H1 (cell line): Measurements from ENCODE around the gene UGT3A1. TPM values are rescaled to one million over a fixed set of nuclear protein-coding genes. Genes with fewer than 3 reads are reported as not detected.

ENCODE experiments used
- CTCF ChIA-PET: fragments of 300-600 bp; sonication (Branson Sonifier 250); formaldehyde crosslinking; loops from one replicate; lab custom pipeline; 2021; ENCODE audit not compliant: partially characterized antibody; lab: Charles Lee
- POLR2A ChIA-PET: fragments of 300-600 bp; sonication (Branson Sonifier 250); formaldehyde crosslinking; loops from one replicate; lab custom pipeline; 2021; ENCODE audit warnings: inconsistent platforms; ENCODE audit not compliant: partially characterized antibody; lab: Charles Lee
- DNase-seq, 2 experiments: peaks; one replicate each; pipeline versions ENCODE4 v3.0.0 to v3.0.0-alpha.2; 2010 to 2022; ENCODE audit warnings: low spot score in 2 of 2, low read depth in 1 of 2, mixed read lengths in 1 of 2
- FAIRE-seq: peaks from 2 replicates; lab custom pipeline; 2011; peaks lifted over from hg19 to GRCh38; lab: Jason Lieb, UNC
- H2AFZ ChIP-seq: 2 replicates; pipeline ENCODE4 v1.8.1; 2012; ENCODE audit warnings: low read length, inconsistent platforms
- H2AK5ac ChIP-seq: 2 replicates; pipeline ENCODE4 v1.6.1; 2013; ENCODE audit warnings: low read depth, low read length
- H2BK120ac ChIP-seq: replicated peaks from 2 replicates; pipeline ENCODE3; 2013; ENCODE audit warnings: low read depth, low read length, inconsistent platforms
- H2BK12ac ChIP-seq: 2 replicates; pipeline ENCODE4 v1.6.1; 2013; ENCODE audit warnings: low read depth, low read length
- H2BK15ac ChIP-seq: 2 replicates; pipeline ENCODE4 v1.6.1; 2013; ENCODE audit warnings: low read length
- H2BK20ac ChIP-seq: 2 replicates; pipeline ENCODE4 v1.6.1; 2013; ENCODE audit warnings: low read length
- H2BK5ac ChIP-seq: 2 replicates; pipeline ENCODE4 v1.6.1; 2013; ENCODE audit warnings: low read depth, low read length
- H3K14ac ChIP-seq: 2 replicates; pipeline ENCODE4 v1.6.1; 2013; ENCODE audit warnings: inconsistent platforms; ENCODE audit not compliant: insufficient read length
- H3K18ac ChIP-seq: 2 replicates; pipeline ENCODE4 v1.6.1; 2013; ENCODE audit warnings: low read length; ENCODE audit errors: extremely low read depth
- H3K23ac ChIP-seq: 2 replicates; pipeline ENCODE4 v1.6.1; 2013; ENCODE audit warnings: inconsistent platforms; ENCODE audit not compliant: insufficient read length
- H3K23me2 ChIP-seq: 2 replicates; pipeline ENCODE4 v1.6.1; 2013; ENCODE audit warnings: low read depth, low read length
- H3K27ac ChIP-seq: 2 replicates; pipeline ENCODE4 v1.6.1; 2011; ENCODE audit warnings: low read depth, low read length, inconsistent platforms
- H3K27me3 ChIP-seq, 4 experiments: replicated peaks in 1 of 4; 1 replicate in 1 of 4; 2 replicates in 3 of 4; pipeline versions ENCODE4 v1.6.1 to v1.8.1; 2011 to 2013; ENCODE audit warnings: low read length in 3 of 4, mild to moderate bottlenecking in 3 of 4, inconsistent platforms in 2 of 4, mixed read lengths in 2 of 4, moderate library complexity in 1 of 4; ENCODE audit not compliant: control insufficient read depth in 3 of 4, insufficient read depth in 3 of 4; ENCODE audit errors: extremely low read depth in 1 of 4
- H3K36me3 ChIP-seq, 4 experiments: 2 replicates each; pipeline versions ENCODE4 v1.6.1 to v1.8.1; 2011 to 2013; ENCODE audit warnings: mild to moderate bottlenecking in 4 of 4, low read length in 3 of 4, moderate library complexity in 2 of 4, control low read depth in 1 of 4, inconsistent platforms in 1 of 4; ENCODE audit not compliant: insufficient read depth in 4 of 4, control insufficient read depth in 2 of 4
- H3K4ac ChIP-seq: replicated peaks from 2 replicates; pipeline ENCODE3; 2013; ENCODE audit warnings: low read length, low read depth, mixed read lengths, inconsistent platforms; ENCODE audit not compliant: insufficient read length
- H3K4me1 ChIP-seq, 4 experiments: replicated peaks in 1 of 4; 1 replicate in 1 of 4; 2 replicates in 3 of 4; pipeline versions ENCODE4 v1.6.1 to v1.8.1; 2011 to 2013; ENCODE audit warnings: low read length in 3 of 4, inconsistent platforms in 2 of 4, mixed read lengths in 1 of 4; ENCODE audit not compliant: insufficient read depth in 4 of 4, control insufficient read depth in 3 of 4
- H3K4me2 ChIP-seq, 2 experiments: 2 replicates each; pipeline versions ENCODE4 v1.6.1 to v1.8.1; 2011 to 2013; ENCODE audit warnings: low read depth in 2 of 2, low read length in 2 of 2, control low read depth in 1 of 2, inconsistent platforms in 1 of 2, mild to moderate bottlenecking in 1 of 2; ENCODE audit not compliant: insufficient read depth in 1 of 2
- H3K4me3 ChIP-seq, 4 experiments: fragments of 200-600, 300-600 bp in 1 of 4; sonication (generic), shearing (Covaris generic), sonication (Bioruptor Twin) in 1 of 4; 2 replicates each; pipeline versions ENCODE4 v1.5.1 to v1.8.1; 2011 to 2016; ENCODE audit warnings: low read length in 4 of 4, low read depth in 3 of 4, control low read depth in 2 of 4, inconsistent platforms in 2 of 4, mild to moderate bottlenecking in 2 of 4, mixed read lengths in 1 of 4, moderate library complexity in 1 of 4; ENCODE audit not compliant: insufficient read depth in 2 of 4; ENCODE audit errors: extremely low read depth in 1 of 4
- H3K56ac ChIP-seq: replicated peaks from 2 replicates; pipeline ENCODE3; 2013; ENCODE audit warnings: low read depth, mild to moderate bottlenecking, mixed read lengths, low read length, inconsistent platforms; ENCODE audit not compliant: insufficient read length
- H3K79me1 ChIP-seq: 2 replicates; pipeline ENCODE4 v1.6.1; 2013; ENCODE audit warnings: low read depth, low read length, control low read depth
- H3K79me2 ChIP-seq, 2 experiments: 2 replicates each; pipeline versions ENCODE4 v1.6.1 to v1.8.1; 2012 to 2013; ENCODE audit warnings: low read length in 2 of 2, mild to moderate bottlenecking in 2 of 2, inconsistent platforms in 1 of 2; ENCODE audit not compliant: insufficient read depth in 2 of 2, control insufficient read depth in 1 of 2
- H3K9ac ChIP-seq, 4 experiments: replicated peaks in 1 of 4; 1 replicate in 1 of 4; 2 replicates in 3 of 4; pipeline versions ENCODE4 v1.6.1 to v1.8.1; 2011 to 2013; ENCODE audit warnings: low read depth in 3 of 4, low read length in 3 of 4, control low read depth in 2 of 4, mild to moderate bottlenecking in 2 of 4, moderate library complexity in 2 of 4, inconsistent platforms in 1 of 4; ENCODE audit errors: extremely low read depth in 1 of 4
- H3K9me3 ChIP-seq, 2 experiments: 2 replicates each; pipeline versions ENCODE4 v1.6.1 to v1.8.1; 2012 to 2013; ENCODE audit warnings: mild to moderate bottlenecking in 2 of 2, moderate library complexity in 2 of 2, control low read depth in 1 of 2, inconsistent platforms in 1 of 2, low read depth in 1 of 2, low read length in 1 of 2, mixed read lengths in 1 of 2; ENCODE audit not compliant: insufficient read depth in 2 of 2
- H4K20me1 ChIP-seq, 2 experiments: replicated peaks in 1 of 2; 2 replicates each; pipeline versions ENCODE3 to v1.8.1; 2011 to 2013; ENCODE audit warnings: inconsistent platforms in 2 of 2, low read length in 2 of 2, mild to moderate bottlenecking in 1 of 2; ENCODE audit not compliant: insufficient read depth in 2 of 2, control insufficient read depth in 1 of 2
- H4K5ac ChIP-seq: 2 replicates; pipeline ENCODE4 v1.6.1; 2013; ENCODE audit warnings: low read length, low read depth, mixed read lengths, inconsistent platforms; ENCODE audit not compliant: insufficient read length
- H4K8ac ChIP-seq: 2 replicates; pipeline ENCODE4 v1.8.0; 2013; ENCODE audit warnings: mild to moderate bottlenecking, moderate library complexity, low read length, inconsistent platforms; ENCODE audit not compliant: insufficient read depth; ENCODE audit errors: extremely low read depth
- H4K91ac ChIP-seq: replicated peaks from 2 replicates; pipeline ENCODE3; 2013; ENCODE audit warnings: low read length, mixed read lengths, inconsistent platforms; ENCODE audit not compliant: insufficient read length
- EGR1 ChIP-seq: IDR thresholded peaks from 2 replicates; pipeline ENCODE4 v1.6.1; 2011; ENCODE audit warnings: low read depth, low read length, borderline replicate concordance
- EP300 ChIP-seq, 2 experiments: IDR thresholded peaks; 1 replicate in 1 of 2; 2 replicates in 1 of 2; pipeline ENCODE4 v1.6.1; 2011 to 2012; ENCODE audit warnings: low read depth in 2 of 2, low read length in 2 of 2, mild to moderate bottlenecking in 2 of 2, borderline replicate concordance in 1 of 2, inconsistent platforms in 1 of 2, moderate library complexity in 1 of 2
- NRF1 ChIP-seq: IDR thresholded peaks from 2 replicates; pipeline ENCODE4 v1.6.1; 2011; ENCODE audit warnings: mild to moderate bottlenecking, low read depth, low read length, improper control_type of control experiment
- SIX5 ChIP-seq: IDR thresholded peaks from 2 replicates; pipeline ENCODE4 v1.6.1; 2011; ENCODE audit warnings: mild to moderate bottlenecking, low read depth, low read length
- SP2 ChIP-seq: IDR thresholded peaks from 2 replicates; pipeline ENCODE4 v1.6.1; 2012; ENCODE audit warnings: mild to moderate bottlenecking, low read length, inconsistent platforms
- TBP ChIP-seq: IDR thresholded peaks from 2 replicates; pipeline ENCODE4 v1.6.1; 2011; ENCODE audit warnings: low read depth, low read length, improper control_type of control experiment
- TEAD4 ChIP-seq: IDR thresholded peaks from 2 replicates; pipeline ENCODE4 v1.6.1; 2012; ENCODE audit warnings: low read depth, low read length, inconsistent platforms, mixed read lengths
- USF2 ChIP-seq: IDR thresholded peaks from 2 replicates; pipeline ENCODE4 v1.6.1; 2011; ENCODE audit warnings: low read length, improper control_type of control experiment
- WGBS, 2 experiments: shearing (Covaris generic) in 1 of 2; methylation state at CpG; one replicate each; pipeline versions ENCODE4 v1.1.6 to v1.1.7; 2013 to 2015; ENCODE audit warnings: low lambda C conversion rate in 2 of 2, mixed read lengths in 2 of 2, inconsistent platforms in 1 of 2, low coverage in 1 of 2, missing lambda C conversion rate in 1 of 2; ENCODE audit not compliant: insufficient replicate concordance in 2 of 2, insufficient coverage in 1 of 2, insufficient read length in 1 of 2; ENCODE audit errors: extremely low coverage in 1 of 2, missing lambda C conversion rate in 1 of 2; 5-methylcytosine and 5-hydroxymethylcytosine counted together
- polyA plus RNA-seq, 7 experiments: library from polyadenylated mRNA; depleted of rRNA in 3 of 7; stranded (reverse) in 5 of 7; unstranded in 2 of 7; fragments of >200 nt in 5 of 7; fragments of 200-250 nt in 2 of 7; gene quantifications; 1 replicate in 5 of 7; 2 replicates in 1 of 7; 4 replicates in 1 of 7; pipeline versions ENCODE4 v1.2.1 to v1.2.3, GENCODE V29; 2011 to 2013; ENCODE audit warnings: missing spikeins in 2 of 7, mixed read lengths in 2 of 7
- total RNA-seq: library from RNA; stranded (reverse); fragmentation: NEBNext Ultra II Directional; extraction: Animal tissue kit (Norgen Biotek cat#: 25700); gene quantifications from 2 replicates; pipeline ENCODE4 v1.2.1, GENCODE V29; 2021

Gene UGT3A1
- total and polyA plus RNA-seq, 2 of the 8 experiments (the other 6 are each of a cell fraction or from before 2014, with no cell fraction given) = 2.4 to 3.4 TPM

GRCh38 chr5:36001032-36001431, 9.8 kb upstream of the UGT3A1 start:
- H2BK12ac ChIP-seq = no peak overlapping the region
- no peak overlapping the region for H3K23ac ChIP-seq
- no peak overlapping the region for H4K91ac ChIP-seq
- H3K4ac ChIP-seq = no peak overlapping the region
- no peak overlapping the region for H4K8ac ChIP-seq
- FAIRE-seq (no peak), DNase-seq (no peak)
- no peaks in the 10 kb centered on the region for H3K4me1 ChIP-seq
- POLR2A ChIA-PET = no interaction called here
- H3K4me2 ChIP-seq = no peak overlapping the region
- CTCF ChIA-PET = interaction anchor here (1.6 kb wide), 1 partner anchor 40 kb away, joined by 3 read pairs; no protein-coding TSS in a partner anchor
- no peak overlapping the region for H2BK15ac ChIP-seq
- no peak overlapping the region for H4K5ac ChIP-seq
- no peaks in the 10 kb centered on the region for H3K79me2 ChIP-seq
- H3K23me2 ChIP-seq = no peaks in the 10 kb centered on the region; the same call in 1 of the 2 replicates
- no peaks in the 10 kb centered on the region for H3K36me3 ChIP-seq
- H2BK20ac ChIP-seq = no peak overlapping the region
- no peak overlapping the region for H2AK5ac ChIP-seq
- no peaks in the 10 kb centered on the region for H3K9me3 ChIP-seq
- H2AFZ ChIP-seq = no peak overlapping the region
- H3K9ac ChIP-seq = no peak overlapping the region
- no peak overlapping the region for H3K4me3 ChIP-seq
- H2BK120ac ChIP-seq = no peak overlapping the region
- 92% methylated on average over 3 of the region's 3 CpGs; no CpG with 5 or more reads in 1 of the 2 experiments for WGBS, 2 experiments
- no peak overlapping the region for H3K56ac ChIP-seq
- H2BK5ac ChIP-seq = no peak overlapping the region
- H3K27ac ChIP-seq = no peak overlapping the region
- H3K27me3 ChIP-seq = no peaks in the 10 kb centered on the region
- no peaks in the 10 kb centered on the region for H4K20me1 ChIP-seq
- H3K79me1 ChIP-seq = no peaks in the 10 kb centered on the region
- H3K18ac ChIP-seq = no peak overlapping the region
- no peak overlapping the region for H3K14ac ChIP-seq
- no peak for TF ChIP-seq USF2
- no peak for TF ChIP-seq EP300 (IDR thresholded peaks at IDR 0.05; ENCODE audit: borderline replicate concordance in 1 of 2, low read depth in 2 of 2, low read length in 2 of 2)
- TF ChIP-seq TBP = no peak
- no peak for TF ChIP-seq EGR1
- no peak for TF ChIP-seq TEAD4
- no peak for TF ChIP-seq NRF1
- no peak for TF ChIP-seq SP2
- TF ChIP-seq SIX5 = no peak
